GM15510 (cell line): ENCODE results near the gene HPGD.

Experiments used
- POLR2A ChIP-seq: IDR thresholded peaks from 3 replicates; pipeline ENCODE4 v1.6.1; 2011; ENCODE audit warnings: borderline replicate concordance; ENCODE audit not compliant: insufficient read length; ENCODE audit errors: extremely low read depth

HPGD gene

GRCh38 chr4:174522183-174523024 lies at the start of gene HPGD:
TSS of gene HPGD (minus strand) at chr4:174522488. CDS start at chr4:174522451, 37 bp downstream.
- no peak for TF ChIP-seq POLR2A

- TF ChIP-seq POLR2A, result no peak
Measured at GRCh38 chr4:174564529-174564928, 42.2 kb upstream of the HPGD start.

GRCh38 chr4:174563399-174563798 lies 41.1 kb upstream of the HPGD start:
- TF ChIP-seq POLR2A, result no peak

- TF ChIP-seq POLR2A, result no peak
Measured at GRCh38 chr4:174561560-174561959, 39.3 kb upstream of the HPGD start.

GRCh38 chr4:174559894-174560293 lies 37.6 kb upstream of the HPGD start:
- TF ChIP-seq POLR2A, result no peak

- no peak for TF ChIP-seq POLR2A
Measured at GRCh38 chr4:174555789-174556630, 33.7 kb upstream of the HPGD start.

GRCh38 chr4:174554231-174554728 lies 32.0 kb upstream of the HPGD start:
- no peak for TF ChIP-seq POLR2A

- no peak for TF ChIP-seq POLR2A
Measured at GRCh38 chr4:174553828-174554227, 31.5 kb upstream of the HPGD start.

- no peak for TF ChIP-seq POLR2A
Measured at GRCh38 chr4:174553031-174553430, 30.7 kb upstream of the HPGD start.

GRCh38 chr4:174550541-174550940 lies 28.3 kb upstream of the HPGD start:
- no peak for TF ChIP-seq POLR2A

- TF ChIP-seq POLR2A, result no peak
Measured at GRCh38 chr4:174549721-174550120, 27.4 kb upstream of the HPGD start.

- TF ChIP-seq POLR2A, result no peak
Measured at GRCh38 chr4:174545268-174545667, 23.0 kb upstream of the HPGD start.

- no peak for TF ChIP-seq POLR2A
Measured at GRCh38 chr4:174544496-174544895, 22.2 kb upstream of the HPGD start.

- no peak for TF ChIP-seq POLR2A
Measured at GRCh38 chr4:174540175-174540574, 17.9 kb upstream of the HPGD start.

- TF ChIP-seq POLR2A, result no peak
Measured at GRCh38 chr4:174539571-174539970, 17.3 kb upstream of the HPGD start.
